GM18505 (cell line): ENCODE results near the gene ME1.

Experiments
- ATAC-seq: cut with Tn5 transposase; IDR thresholded peaks from one replicate; pipeline ENCODE4 v1.9.1; 2021; ENCODE audit not compliant: unreplicated experiment
- POLR2A ChIP-seq: IDR thresholded peaks from 4 replicates; pipeline ENCODE4 v1.6.1; 2011; ENCODE audit warnings: borderline replicate concordance; ENCODE audit not compliant: insufficient read depth, insufficient read length; ENCODE audit errors: extremely low read depth

ME1 gene

DNA sequence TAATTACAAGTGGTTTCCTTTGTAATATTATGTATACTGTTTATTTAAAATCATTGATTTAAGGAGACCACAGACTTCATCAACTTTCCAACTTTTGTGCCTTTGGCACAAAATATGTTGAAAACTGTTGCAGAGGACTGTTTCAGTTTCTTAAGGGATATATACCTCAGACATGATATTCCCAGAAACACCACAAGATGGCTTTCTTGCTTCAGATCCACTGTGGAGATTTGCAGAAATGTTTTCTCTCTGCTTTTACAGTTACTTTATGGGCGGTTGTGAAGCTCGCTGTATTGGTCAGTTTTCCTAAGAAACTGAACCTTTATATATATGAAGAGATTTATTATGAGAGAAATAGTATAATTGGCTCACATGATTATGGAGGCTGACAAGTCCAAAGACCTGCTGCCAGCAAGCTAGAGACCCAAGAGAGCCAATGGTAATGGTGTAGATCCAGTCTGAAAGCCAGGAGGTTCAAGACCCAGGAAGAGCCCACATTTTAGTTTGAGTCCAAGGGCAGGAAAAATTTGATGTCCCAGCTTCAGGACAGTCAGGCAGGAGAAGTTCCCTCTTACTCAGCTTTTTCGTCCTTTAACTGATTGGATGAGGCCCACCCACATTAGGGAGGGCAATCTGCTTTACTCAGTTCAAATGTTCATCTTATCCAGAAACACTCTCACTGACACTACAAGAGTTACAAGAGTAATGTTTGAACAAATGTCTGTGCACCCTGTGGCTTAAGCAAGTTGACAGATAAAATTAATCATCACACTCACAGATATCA lies 12.8 kb downstream of the ME1 start:
- TF ChIP-seq POLR2A: no peak
- ATAC-seq: peak; percentile 73

DNA sequence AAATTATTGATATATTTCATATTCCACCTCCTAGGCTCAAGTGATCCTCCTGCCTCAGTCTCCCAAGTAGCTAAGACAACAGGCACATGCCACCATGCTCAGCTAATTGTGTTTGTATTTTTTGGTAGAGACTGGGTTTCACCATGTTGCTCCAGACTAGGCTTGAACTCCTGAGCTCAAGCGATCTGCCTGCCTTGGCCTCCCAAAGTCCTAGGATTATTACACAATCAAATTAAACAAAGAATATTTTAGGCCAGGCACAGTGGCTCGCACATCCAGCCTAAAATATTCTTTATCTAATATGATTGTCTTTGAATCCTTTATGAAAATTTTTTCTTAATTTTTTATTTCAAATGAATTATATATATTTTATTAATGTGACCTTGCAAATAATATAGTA lies 17.8 kb downstream of the ME1 start:
- no peak for ATAC-seq
- no peak for TF ChIP-seq POLR2A

GRCh38 chr6:83411731-83412130 lies 19.1 kb downstream of the ME1 start:
- TF ChIP-seq POLR2A: no peak
- ATAC-seq: no peak

- no peak for TF ChIP-seq POLR2A
- ATAC-seq: no peak
Observed at GRCh38 chr6:83403191-83403590, 27.7 kb downstream of the ME1 start.

- TF ChIP-seq POLR2A: no peak
Observed at GRCh38 chr6:83389606-83390005, 41.2 kb downstream of the ME1 start.

DNA sequence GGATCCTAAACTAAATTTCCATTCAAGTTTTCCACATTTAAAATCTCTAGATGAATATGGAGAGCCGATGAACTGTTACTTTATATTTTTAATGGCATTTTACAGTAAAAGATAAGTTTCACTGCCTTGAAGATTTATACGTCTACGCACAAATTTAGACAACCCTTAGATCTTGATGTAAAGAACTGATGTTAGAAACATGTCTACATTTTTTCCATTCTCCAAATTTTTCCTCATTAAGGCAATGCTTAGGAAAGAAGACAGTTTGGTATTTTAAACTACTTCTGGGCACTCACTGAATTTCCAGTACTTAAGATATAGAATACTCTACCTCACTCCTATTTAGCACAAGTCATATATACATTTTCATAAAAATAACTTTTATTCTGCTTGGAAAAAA lies 45.4 kb downstream of the ME1 start:
- ATAC-seq: no peak
- no peak for TF ChIP-seq POLR2A

More at GRCh38 chr6:83389606-83390005, 41.2 kb downstream of the ME1 start:
- no peak for ATAC-seq

DNA sequence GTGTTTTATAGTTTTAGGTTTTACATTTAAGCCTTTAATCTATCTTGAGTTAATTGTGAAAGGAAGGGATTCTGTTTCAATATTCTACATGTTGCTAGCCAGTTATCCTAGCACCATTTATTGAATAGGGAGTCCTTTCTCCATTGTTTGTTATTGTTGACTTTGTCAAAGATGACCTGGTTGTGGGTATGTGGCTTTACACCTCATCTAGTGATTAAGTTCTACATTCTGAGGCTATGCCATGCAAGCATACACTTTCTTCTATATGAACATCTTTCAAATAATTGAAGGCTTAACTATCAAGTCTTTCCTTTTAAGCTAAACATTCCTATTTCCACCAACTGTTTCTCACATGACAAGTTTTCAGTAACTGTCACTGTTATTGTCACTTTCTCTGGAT lies 46.1 kb downstream of the ME1 start:
- no peak for TF ChIP-seq POLR2A
- no peak for ATAC-seq

- no peak for ATAC-seq
- no peak for TF ChIP-seq POLR2A
Observed at GRCh38 chr6:83381949-83382348, 48.9 kb downstream of the ME1 start.

- no peak for ATAC-seq
- TF ChIP-seq POLR2A: no peak
Observed at GRCh38 chr6:83378621-83379388, 52.0 kb downstream of the ME1 start.

DNA sequence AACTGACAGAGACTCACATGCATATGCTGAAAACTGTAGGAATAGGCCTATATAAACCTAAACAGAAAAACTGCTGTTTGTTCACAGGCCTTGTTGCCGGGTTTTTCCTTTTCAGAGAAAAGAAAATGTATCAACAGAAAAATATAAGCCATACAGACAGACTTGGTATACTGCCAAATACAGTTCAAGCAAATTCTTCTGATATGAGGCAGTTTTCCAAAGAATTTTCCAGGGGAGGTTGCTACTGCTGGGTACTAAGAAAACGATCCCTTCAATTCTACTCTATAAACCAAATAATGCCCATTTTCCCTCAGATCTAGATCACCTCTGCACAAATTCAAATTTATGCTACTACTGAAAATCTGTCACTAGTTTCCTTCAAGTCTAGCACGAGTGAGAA lies 59.4 kb downstream of the ME1 start:
- ATAC-seq: no peak
- TF ChIP-seq POLR2A: no peak

DNA sequence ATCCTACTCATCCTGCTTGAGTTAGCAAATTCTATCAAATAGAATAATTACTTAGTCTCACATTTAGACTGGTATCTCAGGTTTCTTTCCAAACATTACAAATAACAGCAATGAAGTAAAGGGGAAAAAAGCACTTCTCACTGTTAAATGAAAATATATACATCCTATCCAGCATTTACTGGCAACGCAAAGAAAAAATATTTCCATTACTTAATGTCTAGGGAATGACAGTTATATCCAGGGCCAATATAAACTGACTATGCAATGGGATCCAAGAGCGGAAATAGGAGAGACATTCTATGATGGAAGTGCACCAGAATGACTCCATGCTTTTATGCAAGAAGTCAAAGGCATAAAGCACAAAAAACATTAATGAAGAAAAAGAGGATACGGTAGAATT lies 60.3 kb downstream of the ME1 start:
- no peak for ATAC-seq
- TF ChIP-seq POLR2A: no peak

- TF ChIP-seq POLR2A: no peak
- ATAC-seq: no peak
Observed at GRCh38 chr6:83369692-83370091, 61.2 kb downstream of the ME1 start.

GRCh38 chr6:83368577-83368976 lies 62.3 kb downstream of the ME1 start:
- no peak for ATAC-seq
- no peak for TF ChIP-seq POLR2A

GRCh38 chr6:83367104-83367503 lies 63.7 kb downstream of the ME1 start:
- no peak for ATAC-seq
- no peak for TF ChIP-seq POLR2A
